GM13977 (cell line): ENCODE data around the gene CPTP.
A peak's percentile ranks its signal among the peaks of the same experiment; 100 is the strongest.

ENCODE experiments used
- DNase-seq: peaks from one replicate; pipeline ENCODE4 v3.0.0; 2012; ENCODE audit warnings: low spot score
- in situ Hi-C: fragments of 300-500 bp; cut with MboI; formaldehyde crosslinking; loops from one replicate; pipeline ENCODE4 v1.12.0; 2022; ENCODE audit warnings: low sequenced_read_pairs, low pct_unique_long_range_greater_than_20kb, mixed read lengths, inconsistent platforms; ENCODE audit not compliant: unreplicated experiment
- TF ChIP-seq, protein P1 (sequence below): IDR thresholded peaks from 2 replicates; pipeline ENCODE4 v1.5.1; 2012; ENCODE audit warnings: mild to moderate bottlenecking, control low read depth; ENCODE audit not compliant: insufficient read depth; ENCODE audit errors: extremely low read depth, missing control alignments

The CPTP gene

DNA sequence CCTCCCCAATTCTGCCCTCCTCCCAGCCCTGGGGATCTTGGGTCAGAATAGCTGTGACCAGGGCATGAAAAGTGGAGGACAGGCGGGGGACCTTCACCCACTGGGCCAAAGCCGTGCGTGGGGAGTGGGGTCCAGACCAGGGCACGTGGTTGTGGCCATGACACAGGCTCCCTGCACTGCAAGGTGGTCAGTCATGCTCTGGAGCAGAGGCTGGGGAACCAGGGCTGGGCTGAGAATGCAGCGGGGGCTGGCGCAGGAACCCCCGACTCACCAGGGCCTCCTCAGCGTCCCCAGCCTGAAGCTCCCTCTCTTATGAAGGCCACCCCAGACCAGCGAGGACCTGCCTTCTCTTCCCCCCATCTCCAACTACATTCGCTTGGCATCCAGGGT, 21.9 kb downstream of the CPTP start:
- TF ChIP-seq, protein P1, sequence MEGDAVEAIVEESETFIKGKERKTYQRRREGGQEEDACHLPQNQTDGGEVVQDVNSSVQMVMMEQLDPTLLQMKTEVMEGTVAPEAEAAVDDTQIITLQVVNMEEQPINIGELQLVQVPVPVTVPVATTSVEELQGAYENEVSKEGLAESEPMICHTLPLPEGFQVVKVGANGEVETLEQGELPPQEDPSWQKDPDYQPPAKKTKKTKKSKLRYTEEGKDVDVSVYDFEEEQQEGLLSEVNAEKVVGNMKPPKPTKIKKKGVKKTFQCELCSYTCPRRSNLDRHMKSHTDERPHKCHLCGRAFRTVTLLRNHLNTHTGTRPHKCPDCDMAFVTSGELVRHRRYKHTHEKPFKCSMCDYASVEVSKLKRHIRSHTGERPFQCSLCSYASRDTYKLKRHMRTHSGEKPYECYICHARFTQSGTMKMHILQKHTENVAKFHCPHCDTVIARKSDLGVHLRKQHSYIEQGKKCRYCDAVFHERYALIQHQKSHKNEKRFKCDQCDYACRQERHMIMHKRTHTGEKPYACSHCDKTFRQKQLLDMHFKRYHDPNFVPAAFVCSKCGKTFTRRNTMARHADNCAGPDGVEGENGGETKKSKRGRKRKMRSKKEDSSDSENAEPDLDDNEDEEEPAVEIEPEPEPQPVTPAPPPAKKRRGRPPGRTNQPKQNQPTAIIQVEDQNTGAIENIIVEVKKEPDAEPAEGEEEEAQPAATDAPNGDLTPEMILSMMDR, result no peak
- in situ Hi-C loops, result no loop called here

DNA sequence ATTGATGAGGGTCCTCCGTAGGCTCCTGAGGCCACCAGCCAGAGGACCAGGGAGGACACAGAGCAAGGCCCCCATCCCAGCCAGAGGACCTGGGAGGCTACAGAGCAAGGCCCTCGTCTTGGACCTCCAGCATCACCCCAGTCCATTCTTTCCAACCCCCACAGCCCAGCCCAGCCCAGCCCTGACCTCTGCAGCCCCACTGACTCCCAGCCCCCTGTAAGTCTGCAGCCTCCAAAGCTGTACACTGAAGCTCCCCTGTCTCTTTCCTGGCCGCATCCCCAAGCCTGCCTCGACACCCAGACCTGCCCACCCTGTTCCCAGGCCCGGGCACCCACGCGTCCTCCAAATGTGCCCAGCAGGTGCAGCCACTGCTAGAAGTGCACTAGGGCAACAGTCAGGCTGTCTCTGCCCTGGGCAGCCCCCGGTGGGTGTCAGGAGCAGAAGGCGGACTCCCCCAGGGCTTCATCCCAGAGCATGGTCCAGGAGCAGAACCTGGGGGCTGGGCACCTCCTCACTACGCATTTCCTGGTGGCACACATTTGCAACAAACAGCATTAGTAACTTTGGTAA, 22.5 kb downstream of the CPTP start:
- no peak for DNase-seq
- TF ChIP-seq, protein P1, result no peak
- in situ Hi-C loops, result no loop called here

More for the DNA sequence above, 21.9 kb downstream of the CPTP start:
- DNase-seq, result no peak

DNA sequence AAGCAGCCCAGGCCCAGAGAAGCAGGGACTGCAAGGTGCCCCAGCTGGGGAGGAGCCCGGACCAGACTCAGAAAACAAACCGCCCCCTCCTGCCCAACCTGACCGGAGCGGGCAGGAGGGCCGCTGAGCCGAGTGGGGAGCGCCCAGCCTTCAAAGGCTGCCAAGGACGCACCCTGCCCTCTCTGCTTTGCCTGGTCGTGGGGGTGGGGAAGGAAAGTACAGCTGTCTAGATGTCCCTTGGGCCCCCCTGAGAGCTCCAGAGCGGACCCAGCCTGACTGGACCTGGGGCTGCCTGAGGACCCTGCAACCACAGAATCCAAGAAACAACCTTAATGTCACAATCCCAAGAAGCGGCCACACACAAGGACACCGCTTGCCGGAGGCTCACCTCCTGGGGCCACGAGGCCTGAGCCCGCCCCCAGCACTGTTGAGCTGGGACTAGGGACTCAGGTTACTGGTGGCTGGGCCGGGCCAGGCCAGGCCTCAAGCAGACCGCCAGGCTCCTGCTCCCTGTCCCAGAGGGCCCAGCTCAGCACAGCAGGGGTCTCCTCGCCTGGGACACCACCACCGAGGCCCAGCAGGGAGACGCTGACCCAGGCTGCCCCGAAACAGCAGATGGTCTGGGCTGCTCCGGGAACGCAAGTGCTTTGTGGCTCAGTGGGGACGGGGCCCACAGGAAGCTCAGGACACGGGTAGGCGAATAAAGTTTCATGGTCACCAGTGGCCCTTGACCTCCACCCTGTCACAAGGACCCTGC, 23.2 kb downstream of the CPTP start:
- TF ChIP-seq, protein P1, result no peak
- DNase-seq, result no peak
- in situ Hi-C loops, result no loop called here

DNA sequence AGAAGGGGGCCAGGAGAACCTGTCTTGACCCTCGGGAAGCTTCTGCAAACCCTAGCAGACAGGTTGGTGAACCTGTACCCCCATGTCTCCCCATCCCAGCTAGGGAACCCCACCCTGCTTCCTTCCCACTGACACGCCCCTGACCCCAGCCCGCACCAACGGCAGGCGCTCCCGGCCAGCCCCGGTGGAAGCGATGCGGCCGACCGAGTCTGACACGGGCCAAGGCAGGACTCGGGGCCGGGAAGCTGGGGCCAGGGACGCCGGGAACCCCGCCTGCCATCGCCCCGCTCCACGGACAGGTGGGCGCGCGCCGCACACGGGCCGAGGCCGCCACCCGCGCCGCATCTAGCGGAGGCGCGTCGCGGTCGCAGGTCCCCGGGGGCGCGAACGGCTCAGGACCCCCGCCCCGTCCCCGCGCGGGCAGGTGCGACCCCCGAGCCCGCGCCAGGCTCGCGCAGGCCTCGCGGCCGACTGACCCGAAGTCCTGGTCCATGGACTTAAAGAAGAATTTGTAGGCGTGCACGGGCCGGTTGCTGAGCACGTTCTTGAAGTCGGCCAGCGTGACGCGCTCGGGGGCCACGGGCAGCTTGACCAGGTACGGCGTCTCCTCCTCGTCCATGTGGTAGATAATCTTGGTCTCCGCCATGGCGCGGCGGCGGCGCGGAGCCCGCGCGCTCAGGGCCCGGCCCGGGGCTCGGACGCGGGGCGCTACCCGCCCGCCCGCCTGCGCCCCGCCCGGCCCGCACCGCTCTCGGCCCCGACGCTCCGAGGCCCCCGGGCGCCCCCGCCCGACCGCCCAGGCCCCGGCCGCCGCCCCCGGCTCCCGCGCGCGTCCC, 24.0 kb downstream of the CPTP start:
- TF ChIP-seq, protein P1, result no peak
- no peak for DNase-seq

DNA sequence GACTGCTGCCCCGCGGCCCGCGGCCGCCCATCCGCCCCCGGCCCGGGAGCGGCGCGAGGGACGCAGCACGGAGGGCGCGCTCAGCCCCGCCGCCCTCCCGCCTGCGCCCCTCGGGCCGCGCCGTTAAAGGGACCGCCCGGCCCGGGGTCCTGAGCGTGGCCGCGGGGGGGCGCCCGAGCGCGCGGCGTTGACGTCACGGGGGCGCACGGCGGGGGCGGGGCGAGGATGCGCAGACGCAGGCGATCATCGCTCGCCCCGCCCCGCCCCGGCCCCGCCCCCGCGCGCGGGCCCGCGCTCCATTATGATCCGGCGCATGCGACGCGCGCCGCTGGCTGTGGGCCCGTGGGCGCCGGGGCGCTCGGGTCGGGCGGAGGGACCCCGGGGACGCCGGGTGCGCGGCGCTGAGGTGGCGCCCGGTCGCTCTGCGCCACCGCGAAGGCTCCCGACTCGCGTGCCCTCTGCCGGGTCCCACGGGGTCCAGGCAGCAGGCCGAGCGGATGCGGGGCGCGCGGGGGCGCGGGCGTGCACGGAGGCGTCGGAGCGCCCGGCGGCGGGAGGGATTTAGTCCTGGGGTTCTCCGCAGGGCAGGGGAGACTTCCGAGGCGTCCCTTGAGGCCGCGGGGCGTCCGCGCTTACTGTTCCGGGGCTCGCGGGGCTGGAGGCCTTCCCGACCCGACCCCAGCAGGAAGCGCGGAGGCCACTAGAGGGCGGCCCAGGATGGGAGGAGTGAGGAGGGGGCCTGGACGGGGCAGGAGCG, 24.8 kb downstream of the CPTP start, which contains the start of gene DVL1:
Gene DVL1, minus strand, starts transcription at position 163 of the 757 bp plus-strand sequence. CDS start 353 bp downstream, outside the sequence.
- TF ChIP-seq, protein P1, result peak; percentile 71
- in situ Hi-C loops, result no loop called here
- peak; percentile 98 for DNase-seq

More for the DNA sequence above, 24.0 kb downstream of the CPTP start:
- in situ Hi-C loops, result no loop called here
